8988T (cell line): ENCODE results near the gene ASPSCR1.

Experiments
- DNase-seq: peaks from one replicate; pipeline ENCODE4 v3.0.0; 2011

The ASPSCR1 gene

DNA sequence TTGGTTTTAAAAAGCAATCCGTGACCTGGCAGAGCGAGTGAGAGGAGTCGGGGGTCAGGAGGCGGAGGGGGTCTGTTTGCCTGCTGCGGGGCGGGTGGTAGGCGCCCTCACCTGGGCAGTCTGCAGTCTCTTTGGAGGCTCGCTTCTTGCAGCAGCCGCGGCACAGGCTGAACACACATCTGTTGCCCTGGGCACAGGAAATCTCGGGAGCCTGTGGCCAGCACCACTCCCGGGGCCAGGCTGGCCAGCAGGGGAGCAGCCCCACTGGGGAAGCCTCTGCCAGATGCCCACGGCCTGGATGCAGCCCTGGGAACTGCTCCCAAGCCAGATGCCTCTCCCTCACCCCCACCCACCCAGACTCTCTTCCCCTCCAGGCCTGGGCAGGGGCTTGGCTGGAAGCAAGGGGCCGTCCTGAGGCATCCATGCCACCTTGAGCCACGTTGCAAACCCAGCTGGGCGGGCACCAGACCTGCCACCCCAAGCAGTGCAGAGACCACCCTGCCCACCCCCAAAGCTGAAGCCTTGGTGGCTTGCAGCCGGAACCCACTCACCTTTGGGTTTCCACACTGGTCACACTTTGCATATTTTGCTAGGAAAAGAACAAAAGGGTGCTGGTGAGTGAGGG lies 80.9 kb downstream of the ASPSCR1 start:
- no peak for DNase-seq

DNA sequence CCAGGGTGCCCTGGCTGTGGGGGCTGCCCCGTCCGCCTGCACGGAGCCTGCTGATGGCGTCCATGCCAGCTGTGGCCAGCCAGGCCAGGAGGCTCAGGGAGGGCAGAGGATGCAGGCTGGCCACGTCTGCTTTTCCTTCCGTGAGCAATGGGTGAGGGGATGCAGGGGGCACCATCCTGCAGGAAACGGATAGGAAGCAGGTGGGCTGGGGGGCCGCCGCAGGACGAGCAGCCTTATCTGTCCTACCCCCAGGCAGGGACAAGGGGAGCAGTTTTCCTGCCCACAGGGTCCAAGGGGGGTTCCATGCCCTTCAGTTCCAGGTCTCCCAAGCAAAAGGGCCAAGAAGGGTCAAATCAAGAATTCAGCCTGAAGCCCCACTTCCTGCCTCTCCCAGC lies 81.4 kb downstream of the ASPSCR1 start:
- DNase-seq = no peak

- no peak for DNase-seq
Measured at GRCh38 chr17:82059272-82060000, 82.0 kb downstream of the ASPSCR1 start.

- DNase-seq = no peak
Measured at GRCh38 chr17:82060001-82060380, 82.6 kb downstream of the ASPSCR1 start.

DNA sequence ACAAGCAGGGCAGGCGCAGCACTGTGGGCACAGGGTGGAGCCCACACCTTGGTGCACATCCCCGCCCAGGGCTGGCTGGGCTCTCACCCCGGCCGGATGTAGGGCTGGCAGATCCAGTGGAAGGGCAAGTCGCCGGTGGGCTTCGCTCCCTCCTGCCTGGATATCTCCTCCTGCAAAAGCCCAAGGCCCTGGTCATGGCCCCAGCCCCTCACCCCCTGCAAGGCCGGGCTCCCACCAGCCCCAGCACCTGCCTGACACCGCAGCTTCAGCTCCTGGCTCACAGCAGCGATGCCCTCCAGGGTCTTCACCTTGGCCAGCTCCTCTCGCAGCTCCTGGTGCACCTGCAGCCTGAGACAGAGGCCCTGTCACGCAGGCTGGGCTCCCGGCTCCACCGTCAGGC lies 83.2 kb downstream of the ASPSCR1 start:
- no peak for DNase-seq

GRCh38 chr17:82061047-82061925 lies 83.9 kb downstream of the ASPSCR1 start:
- DNase-seq = no peak

GRCh38 chr17:82062076-82062983 lies 84.9 kb downstream of the ASPSCR1 start:
- peak; percentile 33 for DNase-seq

DNA sequence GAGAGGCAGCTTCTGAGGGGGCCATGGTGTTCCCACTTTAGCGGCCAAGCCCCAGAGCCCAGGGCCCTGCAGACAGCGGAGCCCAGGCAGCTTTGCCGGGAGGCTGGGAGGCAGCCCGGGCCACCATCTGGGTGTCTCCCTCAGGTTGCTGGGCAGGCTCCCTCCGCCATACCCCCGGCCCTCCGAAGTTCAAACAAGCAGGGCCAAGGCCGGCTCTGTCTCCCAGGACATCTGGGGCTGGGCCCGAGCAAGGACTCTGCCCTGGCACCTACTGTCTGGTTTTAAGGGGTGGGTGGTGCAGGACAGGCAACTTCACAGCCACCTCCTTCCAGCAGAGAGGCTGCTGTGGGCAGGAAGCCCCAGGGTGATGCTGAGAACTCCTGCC lies 85.5 kb downstream of the ASPSCR1 start:
- no peak for DNase-seq

- DNase-seq = no peak
Measured at GRCh38 chr17:82063424-82064415, 86.3 kb downstream of the ASPSCR1 start.

- DNase-seq = no peak
Measured at GRCh38 chr17:82064433-82065192, 87.2 kb downstream of the ASPSCR1 start.

- no peak for DNase-seq
Measured at GRCh38 chr17:82065193-82065637, 87.8 kb downstream of the ASPSCR1 start.

- no peak for DNase-seq
Measured at GRCh38 chr17:82065638-82066303, 88.3 kb downstream of the ASPSCR1 start, which contains the start of gene DUS1L. Gene DUS1L, minus strand, starts transcription at chr17:82065804. Its CDS starts 745 bp downstream, at chr17:82065059.
